ENCODE results near the gene AK5. TPM values are rescaled to one million over a fixed set of nuclear protein-coding genes. Genes with fewer than 3 reads are reported as not detected.
"Not testable (repeated sequence)": the region's sequence is repeated elsewhere in the genome, so short reads cannot be mapped to it uniquely, and the experiment has no call there.

The AK5 gene
- total RNA-seq, 2 donors from 2014 or later, result not detected

GRCh38 chr1:77312364-77312763, 30.5 kb downstream of the AK5 start:
- not testable (repeated sequence) for H3K36me3 Mint-ChIP-seq (ENCODE audit: low read depth); H3K4me1 Mint-ChIP-seq; H3K4me3 Mint-ChIP-seq; H3K9me3 Mint-ChIP-seq; H3K27ac Mint-ChIP-seq; H3K27me3 Mint-ChIP-seq
- ATAC-seq (replicated peaks), result peak; percentile 16

- peak; percentile 43 for ATAC-seq (replicated peaks)
- no peaks in the 10 kb centered on the region for H3K27me3 Mint-ChIP-seq
- no peaks in the 10 kb centered on the region for H3K36me3 Mint-ChIP-seq (ENCODE audit: low read depth)
- H3K9me3 Mint-ChIP-seq, result no peaks in the 10 kb centered on the region
- no peak overlapping the region for H3K4me3 Mint-ChIP-seq
- H3K27ac Mint-ChIP-seq, result no peak overlapping the region
- H3K4me1 Mint-ChIP-seq, result peaks cover 10% of the 10 kb centered on the region
These were observed 31.7 kb downstream of the AK5 start for GRCh38 chr1:77313491-77313890.

GRCh38 chr1:77316006-77316405, 34.2 kb downstream of the AK5 start:
- Mint-ChIP-seq H3K27ac (no peak overlapping the region), H3K27me3 (no peaks in the 10 kb centered on the region), H3K4me3 (no peak overlapping the region), H3K9me3 (no peaks in the 10 kb centered on the region), H3K4me1 (peaks cover 10% of the 10 kb centered on the region), H3K36me3 (ENCODE audit: low read depth) (no peaks in the 10 kb centered on the region)
- ATAC-seq (replicated peaks), result no peak

- no peaks in the 10 kb centered on the region for H3K36me3 Mint-ChIP-seq (ENCODE audit: low read depth)
- H3K27me3 Mint-ChIP-seq, result no peaks in the 10 kb centered on the region
- peaks cover 10% of the 10 kb centered on the region for H3K4me1 Mint-ChIP-seq
- no peak overlapping the region for H3K4me3 Mint-ChIP-seq
- no peak overlapping the region for H3K27ac Mint-ChIP-seq
- no peaks in the 10 kb centered on the region for H3K9me3 Mint-ChIP-seq
- ATAC-seq (replicated peaks), result no peak
These were observed 35.1 kb downstream of the AK5 start for GRCh38 chr1:77316966-77317365.

GRCh38 chr1:77319036-77319705, 37.4 kb downstream of the AK5 start:
- no peaks in the 10 kb centered on the region for H3K4me1 Mint-ChIP-seq
- H3K9me3 Mint-ChIP-seq, result no peaks in the 10 kb centered on the region
- no peak for ATAC-seq (replicated peaks)
- H3K4me3 Mint-ChIP-seq, result no peak overlapping the region
- H3K27ac Mint-ChIP-seq, result no peak overlapping the region
- H3K36me3 Mint-ChIP-seq (ENCODE audit: low read depth), result no peaks in the 10 kb centered on the region
- no peaks in the 10 kb centered on the region for H3K27me3 Mint-ChIP-seq

- Mint-ChIP-seq H3K9me3 (no peaks in the 10 kb centered on the region), H3K4me1 (no peaks in the 10 kb centered on the region), H3K4me3 (no peak overlapping the region), H3K36me3 (ENCODE audit: low read depth) (no peaks in the 10 kb centered on the region), H3K27me3 (no peaks in the 10 kb centered on the region), H3K27ac (no peak overlapping the region)
- no peak for ATAC-seq (replicated peaks)
These were observed 40.5 kb downstream of the AK5 start for GRCh38 chr1:77322061-77322900.

GRCh38 chr1:77333501-77333900, 51.7 kb downstream of the AK5 start:
- Mint-ChIP-seq H3K36me3 (ENCODE audit: low read depth) (no peaks in the 10 kb centered on the region), H3K27me3 (no peaks in the 10 kb centered on the region), H3K9me3 (peaks cover 9% of the 10 kb centered on the region), H3K4me3 (no peak overlapping the region), H3K4me1 (no peaks in the 10 kb centered on the region), H3K27ac (no peak overlapping the region)
- ATAC-seq (replicated peaks), result no peak

GRCh38 chr1:77336729-77337128, 54.9 kb downstream of the AK5 start:
- Mint-ChIP-seq H3K27ac (no peak overlapping the region), H3K4me3 (no peak overlapping the region), H3K9me3 (peaks cover 9% of the 10 kb centered on the region), H3K27me3 (no peaks in the 10 kb centered on the region), H3K4me1 (no peaks in the 10 kb centered on the region), H3K36me3 (ENCODE audit: low read depth) (no peaks in the 10 kb centered on the region)
- no peak for ATAC-seq (replicated peaks)

- ATAC-seq (replicated peaks), result no peak
- Mint-ChIP-seq H3K36me3 (ENCODE audit: low read depth) (no peaks in the 10 kb centered on the region), H3K4me3 (no peak overlapping the region), H3K27ac (no peak overlapping the region), H3K4me1 (no peaks in the 10 kb centered on the region), H3K9me3 (peaks cover 7% of the 10 kb centered on the region), H3K27me3 (no peaks in the 10 kb centered on the region)
These were observed 57.5 kb downstream of the AK5 start for GRCh38 chr1:77339326-77339725.

GRCh38 chr1:77341195-77341594, 59.4 kb downstream of the AK5 start:
- no peak overlapping the region for H3K4me3 Mint-ChIP-seq
- ATAC-seq (replicated peaks), result no peak
- no peak overlapping the region for H3K27ac Mint-ChIP-seq
- no peaks in the 10 kb centered on the region for H3K36me3 Mint-ChIP-seq (ENCODE audit: low read depth)
- H3K4me1 Mint-ChIP-seq, result no peaks in the 10 kb centered on the region
- H3K27me3 Mint-ChIP-seq, result no peaks in the 10 kb centered on the region
- H3K9me3 Mint-ChIP-seq, result no peaks in the 10 kb centered on the region

- no peak for ATAC-seq (replicated peaks)
- H3K9me3 Mint-ChIP-seq, result no peaks in the 10 kb centered on the region
- H3K36me3 Mint-ChIP-seq (ENCODE audit: low read depth), result no peaks in the 10 kb centered on the region
- no peaks in the 10 kb centered on the region for H3K27me3 Mint-ChIP-seq
- H3K4me1 Mint-ChIP-seq, result peaks cover 3% of the 10 kb centered on the region
- no peak overlapping the region for H3K27ac Mint-ChIP-seq
- no peak overlapping the region for H3K4me3 Mint-ChIP-seq
These were observed 60.9 kb downstream of the AK5 start for GRCh38 chr1:77342745-77343144.

GRCh38 chr1:77347646-77348045, 65.8 kb downstream of the AK5 start:
- peak overlapping the region; percentile 17 for H3K27ac Mint-ChIP-seq
- ATAC-seq (replicated peaks), result peak; percentile 60
- H3K4me1 Mint-ChIP-seq, result peaks cover 5% of the 10 kb centered on the region
- peaks cover 7% of the 10 kb centered on the region for H3K9me3 Mint-ChIP-seq
- H3K4me3 Mint-ChIP-seq, result no peak overlapping the region
- H3K36me3 Mint-ChIP-seq (ENCODE audit: low read depth), result no peaks in the 10 kb centered on the region
- no peaks in the 10 kb centered on the region for H3K27me3 Mint-ChIP-seq

GRCh38 chr1:77348549-77348948, 66.7 kb downstream of the AK5 start:
- Mint-ChIP-seq H3K4me3 (no peak overlapping the region), H3K4me1 (peaks cover 6% of the 10 kb centered on the region), H3K9me3 (peaks cover 7% of the 10 kb centered on the region), H3K27me3 (peaks cover under 1% of the 10 kb centered on the region), H3K27ac (no peak overlapping the region), H3K36me3 (ENCODE audit: low read depth) (no peaks in the 10 kb centered on the region)
- no peak for ATAC-seq (replicated peaks)

- no peak overlapping the region for H3K4me3 Mint-ChIP-seq
- H3K4me1 Mint-ChIP-seq, result peaks cover 10% of the 10 kb centered on the region
- no peaks in the 10 kb centered on the region for H3K36me3 Mint-ChIP-seq (ENCODE audit: low read depth)
- H3K9me3 Mint-ChIP-seq, result peaks cover 7% of the 10 kb centered on the region
- peaks cover 5% of the 10 kb centered on the region for H3K27me3 Mint-ChIP-seq
- ATAC-seq (replicated peaks), result no peak
- H3K27ac Mint-ChIP-seq, result no peak overlapping the region
These were observed 67.5 kb downstream of the AK5 start for GRCh38 chr1:77349275-77349674.

GRCh38 chr1:77350012-77350770, 68.4 kb downstream of the AK5 start:
- Mint-ChIP-seq H3K4me3 (no peak overlapping the region), H3K4me1 (peaks cover 10% of the 10 kb centered on the region), H3K36me3 (ENCODE audit: low read depth) (no peaks in the 10 kb centered on the region), H3K27ac (no peak overlapping the region), H3K9me3 (peaks cover 7% of the 10 kb centered on the region), H3K27me3 (peaks cover 5% of the 10 kb centered on the region)
- no peak for ATAC-seq (replicated peaks)
